IMR-90 (cell line): ENCODE measurements around the gene IQSEC3. TPM values are rescaled to one million over a fixed set of nuclear protein-coding genes. Genes with fewer than 3 reads are reported as not detected.

Experiments
- ATAC-seq: fragments of 200-7000 bp; cut with Tn5 transposase; 2 replicates; pipeline ENCODE4 v1.9.1; 2020; ENCODE audit warnings: low read depth, mild to moderate bottlenecking, moderate library complexity
- BruUV-seq: library from RNA; stranded (reverse); fragments of 400-500 nt; replicated peaks from 2 replicates; lab custom pipeline; 2021; lab: Mats Ljungman, UMichigan
- CTCF ChIA-PET: fragments of 300-600 bp; formaldehyde crosslinking; extraction: SDS; loops from one replicate; lab custom pipeline; 2021; ENCODE audit warnings: antibody characterized with exemption; lab: Yijun Ruan, JAX
- POLR2A ChIA-PET: fragments of 300-600 bp; sonication (Branson Sonifier 250); formaldehyde crosslinking; loops from one replicate; lab custom pipeline; 2022; ENCODE audit warnings: antibody characterized with exemption; ENCODE audit not compliant: unreplicated experiment; lab: Charles Lee
- DNase-seq: peaks from one replicate; pipeline ENCODE4 v3.0.0; 2013
- H2AFZ ChIP-seq: replicated peaks from 2 replicates; pipeline ENCODE3; 2013; ENCODE audit warnings: low read length, mild to moderate bottlenecking; ENCODE audit not compliant: poor library complexity
- H2AK5ac ChIP-seq: 2 replicates; pipeline ENCODE4 v1.6.1; 2013; ENCODE audit warnings: low read depth, low read length, inconsistent platforms
- H2AK9ac ChIP-seq: replicated peaks from 2 replicates; pipeline ENCODE3; 2013; ENCODE audit warnings: mild to moderate bottlenecking, low read depth, low read length, moderate library complexity; ENCODE audit not compliant: poor library complexity
- H2BK120ac ChIP-seq: 2 replicates; pipeline ENCODE4 v1.6.1; 2013; ENCODE audit warnings: low read depth, low read length, inconsistent platforms
- H2BK15ac ChIP-seq: 3 replicates; pipeline ENCODE4 v1.6.1; 2013; ENCODE audit warnings: low read depth, low read length, inconsistent platforms
- H2BK20ac ChIP-seq: 2 replicates; pipeline ENCODE4 v1.6.1; 2013; ENCODE audit warnings: low read depth, mild to moderate bottlenecking, inconsistent platforms, low read length, moderate library complexity
- H2BK5ac ChIP-seq: 2 replicates; pipeline ENCODE4 v1.6.1; 2013; ENCODE audit warnings: mild to moderate bottlenecking, low read depth, low read length, inconsistent platforms; ENCODE audit not compliant: poor library complexity, severe bottlenecking
- H3K14ac ChIP-seq: replicated peaks from 2 replicates; pipeline ENCODE4 v1.6.1; 2013; ENCODE audit warnings: low read depth, low read length, inconsistent platforms
- H3K18ac ChIP-seq: 2 replicates; pipeline ENCODE4 v1.6.1; 2013; ENCODE audit warnings: low read depth, low read length, control low read depth
- H3K23ac ChIP-seq: 2 replicates; pipeline ENCODE4 v1.6.1; 2013; ENCODE audit warnings: low read depth, low read length, inconsistent platforms
- H3K27ac ChIP-seq: 2 replicates; pipeline ENCODE4 v1.5.1; 2013; ENCODE audit warnings: mild to moderate bottlenecking, control low read depth, low read length; ENCODE audit not compliant: insufficient read depth
- H3K27me3 ChIP-seq: 2 replicates; pipeline ENCODE4 v1.6.1; 2013; ENCODE audit warnings: low read length; ENCODE audit not compliant: control insufficient read depth, insufficient read depth
- H3K36me3 ChIP-seq: 2 replicates; pipeline ENCODE4 v1.6.1; 2013; ENCODE audit warnings: low read length, mixed read lengths; ENCODE audit not compliant: control insufficient read depth, insufficient read depth
- H3K4ac ChIP-seq: 2 replicates; pipeline ENCODE4 v1.6.1; 2013; ENCODE audit warnings: low read depth, low read length, inconsistent platforms
- H3K4me1 ChIP-seq: 2 replicates; pipeline ENCODE4 v1.6.1; 2013; ENCODE audit warnings: low read length, mixed read lengths; ENCODE audit not compliant: control insufficient read depth, insufficient read depth
- H3K4me2 ChIP-seq: 2 replicates; pipeline ENCODE4 v1.6.1; 2013; ENCODE audit warnings: low read depth, mild to moderate bottlenecking, control low read depth, low read length, moderate library complexity
- H3K4me3 ChIP-seq: 2 replicates; pipeline ENCODE4 v1.5.1; 2013; ENCODE audit warnings: low read depth, mild to moderate bottlenecking, control low read depth, low read length, moderate library complexity; ENCODE audit not compliant: insufficient read depth
- H3K56ac ChIP-seq: 2 replicates; pipeline ENCODE4 v1.6.1; 2013; ENCODE audit warnings: low read length, inconsistent platforms; ENCODE audit not compliant: insufficient read depth; ENCODE audit errors: extremely low read depth
- H3K79me1 ChIP-seq, 2 experiments: 2 replicates each; pipeline ENCODE4 v1.6.1; 2013; ENCODE audit warnings: low read length in 2 of 2, inconsistent platforms in 1 of 2, low read depth in 1 of 2
- H3K9ac ChIP-seq: 2 replicates; pipeline ENCODE4 v1.6.1; 2013; ENCODE audit warnings: low read depth, low read length, control low read depth
- H3K9me1 ChIP-seq: 2 replicates; pipeline ENCODE4 v1.6.1; 2013; ENCODE audit warnings: low read length, inconsistent platforms; ENCODE audit not compliant: insufficient read depth
- H3K9me3 ChIP-seq: 2 replicates; pipeline ENCODE4 v1.6.1; 2013; ENCODE audit warnings: low read length; ENCODE audit not compliant: control insufficient read depth, insufficient read depth
- H4K20me1 ChIP-seq: 2 replicates; pipeline ENCODE4 v1.6.1; 2013; ENCODE audit warnings: low read length, inconsistent platforms; ENCODE audit not compliant: insufficient read depth
- H4K5ac ChIP-seq: 2 replicates; pipeline ENCODE4 v1.6.1; 2013; ENCODE audit warnings: mild to moderate bottlenecking, low read depth, low read length, control low read depth
- H4K8ac ChIP-seq, 2 experiments: 2 replicates each; pipeline ENCODE4 v1.6.1; 2013; ENCODE audit warnings: low read depth in 2 of 2, low read length in 2 of 2, control low read depth in 1 of 2, inconsistent platforms in 1 of 2
- H4K91ac ChIP-seq: 2 replicates; pipeline ENCODE4 v1.6.1; 2013; ENCODE audit warnings: low read depth, low read length, inconsistent platforms; ENCODE audit not compliant: insufficient read depth
- BHLHE40 ChIP-seq: fragments of 150-350 bp; IDR thresholded peaks from 2 replicates; pipeline ENCODE4 v1.6.1; 2016; ENCODE audit warnings: mild to moderate bottlenecking, low read depth, low read length
- CEBPB ChIP-seq: IDR thresholded peaks from 2 replicates; pipeline ENCODE4 v1.6.1; 2012; ENCODE audit warnings: low read depth, low read length, improper control_type of control experiment
- CHD1 ChIP-seq: IDR thresholded peaks from 2 replicates; pipeline ENCODE4 v1.6.1; 2012; ENCODE audit warnings: low read depth, low read length, improper control_type of control experiment
- CTCF ChIP-seq: conservative IDR thresholded peaks from 2 replicates; pipeline ENCODE4 v1.5.1; 2012; ENCODE audit warnings: mild to moderate bottlenecking, low read depth, low read length, improper control_type of control experiment
- MAFK ChIP-seq: IDR thresholded peaks from 2 replicates; pipeline ENCODE4 v1.6.1; 2012; ENCODE audit warnings: low read depth, low read length, improper control_type of control experiment
- RCOR1 ChIP-seq: IDR thresholded peaks from 2 replicates; pipeline ENCODE4 v1.6.1; 2012; ENCODE audit warnings: mild to moderate bottlenecking, low read length, improper control_type of control experiment; ENCODE audit not compliant: insufficient replicate concordance
- RFX5 ChIP-seq: IDR thresholded peaks from 2 replicates; pipeline ENCODE4 v1.8.0; 2012; ENCODE audit warnings: low read depth, mild to moderate bottlenecking, low read length, moderate library complexity
- SMC3 ChIP-seq: fragments of 150-350 bp; IDR thresholded peaks from 2 replicates; pipeline ENCODE4 v1.6.1; 2016; ENCODE audit warnings: low read depth, mild to moderate bottlenecking, antibody characterized with exemption, low read length, moderate library complexity
- USF2 ChIP-seq: fragments of 150-350 bp; IDR thresholded peaks from 2 replicates; pipeline ENCODE4 v1.6.1; 2017; ENCODE audit warnings: mild to moderate bottlenecking, antibody characterized with exemption, low read length, low read depth
- WGBS, 2 experiments: methylation state at CpG; one replicate each; pipeline versions ENCODE4 v1.1.5 to v1.1.7; 2013; ENCODE audit warnings: missing lambda C conversion rate in 2 of 2; ENCODE audit not compliant: insufficient read length in 1 of 2; ENCODE audit errors: extremely low coverage in 2 of 2; 5-methylcytosine and 5-hydroxymethylcytosine counted together
- dilution Hi-C: fragments of 300-500 bp; cut with HindIII; formaldehyde crosslinking; loops from one replicate; pipeline ENCODE4 v1.14.3; 2018; ENCODE audit warnings: low sequenced_read_pairs; ENCODE audit not compliant: unreplicated experiment
- in situ Hi-C: fragments of 300-500 bp; cut with MboI; formaldehyde crosslinking; loops from 3 replicates; pipeline ENCODE4 v1.14.3; 2019; ENCODE audit warnings: low sequenced_read_pairs, inconsistent platforms, mixed read lengths
- intact Hi-C: fragments of 100-400 bp; cut with micrococcal nuclease; formaldehyde crosslinking; loops from 2 replicates; pipeline ENCODE4 v1.10.0; 2022
- polyA plus RNA-seq, 3 experiments: library from polyadenylated mRNA; depleted of rRNA; stranded (reverse); fragments of >200 nt; gene quantifications; 2 replicates each; pipeline ENCODE4 v1.2.3, GENCODE V29; 2012; ENCODE audit warnings: low replicate concordance in 1 of 3
- total RNA-seq: library from RNA; depleted of rRNA; stranded (reverse); fragments of >200 nt; gene quantifications from 2 replicates; pipeline ENCODE4 v1.2.3, GENCODE V29; 2012

Gene IQSEC3
- total and polyA plus RNA-seq, 2 of the 4 experiments (the other 2 are of a cell fraction) = 0.10 TPM; not detected in 1

GRCh38 chr12:177336-177979 lies 110.9 kb downstream of the IQSEC3 start:
- Histone ChIP-seq H4K5ac (0 out of 2 replicates have a peak overlapping the region, but pooled peaks have one; percentile 20), H3K9ac (no peak overlapping the region), H3K4me1 (peaks cover 28% of the 10 kb centered on the region), H4K8ac (peak overlapping the region in 1 of 2 experiments; percentile 88; a peak in 3 of 4 replicates), H2BK5ac (peak overlapping the region; percentile 62), H2AFZ (peak overlapping the region; percentile 93), H3K9me1 (peaks cover 32% of the 10 kb centered on the region), H3K27me3 (no peaks in the 10 kb centered on the region; the same call in 1 of the 2 replicates), H3K36me3 (no peaks in the 10 kb centered on the region), H3K4me2 (no peak overlapping the region), H2AK5ac (peak overlapping the region; percentile 86), H4K20me1 (no peaks in the 10 kb centered on the region), H2AK9ac (peak overlapping the region; percentile 81), H2BK15ac (peak overlapping the region; percentile 73; the same call in 2 of the 3 replicates), H3K14ac (peak overlapping the region; percentile 91), H3K4ac (peak overlapping the region; percentile 92), H3K9me3 (no peaks in the 10 kb centered on the region), H2BK120ac (peak overlapping the region; percentile 92), H3K4me3 (no peak overlapping the region), H3K27ac (no peak overlapping the region; the same call in 1 of the 2 replicates), H3K23ac (peak overlapping the region; percentile 54; the same call in 1 of the 2 replicates), H4K91ac (peak overlapping the region; percentile 50), H2BK20ac (peak overlapping the region; percentile 91; the same call in 1 of the 2 replicates), H3K79me1 (peaks cover 0 to 7% of the 10 kb centered on the region in 2 experiments; a peak in 1 of 4 replicates), H3K56ac (no peak overlapping the region), H3K18ac (peak overlapping the region; percentile 42; the same call in 1 of the 2 replicates)
- dilution Hi-C loops (no loop called here), intact Hi-C loops (no loop called here), in situ Hi-C loops (no loop called here)
- DNase-seq = no peak
- 29% methylated on average over 2 of the region's 11 CpGs; no CpG with 5 or more reads in 1 of the 2 experiments for WGBS, 2 experiments
- BruUV-seq = no TSS peak
- no peak for ATAC-seq
- ChIA-PET POLR2A (no interaction called here), CTCF (no interaction called here)
- TF ChIP-seq SMC3 (no peak), USF2 (no peak), CEBPB (no peak), CHD1 (no peak), MAFK (no peak), RCOR1 (no peak), BHLHE40 (no peak), CTCF (no peak), RFX5 (no peak)
